ENCODE results near the gene HIP1.
"Not testable (repeated sequence)": the region's sequence is repeated elsewhere in the genome, so short reads cannot be mapped to it uniquely, and the experiment has no call there.

Gene HIP1

GRCh38 chr7:75727881-75728593 lies 10.7 kb downstream of the HIP1 start:
- no peak for TF ChIP-seq CTCF (IDR thresholded peaks at IDR 0.05; ENCODE audit: low read depth, low read length, missing control alignments)
- H3K4me3 ChIP-seq (replicated peaks; ENCODE audit: low read depth, low read length): no peak overlapping the region
- DNase-seq (ENCODE audit: extremely low read depth, low read depth): no peak

- DNase-seq (ENCODE audit: extremely low read depth, low read depth); H3K4me3 ChIP-seq (replicated peaks; ENCODE audit: low read depth, low read length): not testable (repeated sequence)
Observed at GRCh38 chr7:75727351-75727750, 11.4 kb downstream of the HIP1 start.

GRCh38 chr7:75725306-75725705 lies 13.4 kb downstream of the HIP1 start:
- no peak for TF ChIP-seq CTCF (IDR thresholded peaks at IDR 0.05; ENCODE audit: low read depth, low read length, missing control alignments)
- no peak for DNase-seq (ENCODE audit: extremely low read depth, low read depth)
- no peak overlapping the region for H3K4me3 ChIP-seq (replicated peaks; ENCODE audit: low read depth, low read length)

GRCh38 chr7:75723444-75723843 lies 15.3 kb downstream of the HIP1 start:
- DNase-seq (ENCODE audit: extremely low read depth, low read depth): no peak

GRCh38 chr7:75722373-75722772 lies 16.4 kb downstream of the HIP1 start:
- no peak for DNase-seq (ENCODE audit: extremely low read depth, low read depth)
- no peak overlapping the region for H3K4me3 ChIP-seq (replicated peaks; ENCODE audit: low read depth, low read length)
- no peak for TF ChIP-seq CTCF (IDR thresholded peaks at IDR 0.05; ENCODE audit: low read depth, low read length, missing control alignments)

More at GRCh38 chr7:75723444-75723843, 15.3 kb downstream of the HIP1 start:
- no peak overlapping the region for H3K4me3 ChIP-seq (replicated peaks; ENCODE audit: low read depth, low read length)
- TF ChIP-seq CTCF (IDR thresholded peaks at IDR 0.05; ENCODE audit: low read depth, low read length, missing control alignments): no peak

GRCh38 chr7:75721922-75722321 lies 16.8 kb downstream of the HIP1 start:
- DNase-seq (ENCODE audit: extremely low read depth, low read depth): not testable (repeated sequence)

GRCh38 chr7:75721426-75721825 lies 17.3 kb downstream of the HIP1 start:
- DNase-seq (ENCODE audit: extremely low read depth, low read depth): no peak
- H3K4me3 ChIP-seq (replicated peaks; ENCODE audit: low read depth, low read length): no peak overlapping the region
- TF ChIP-seq CTCF (IDR thresholded peaks at IDR 0.05; ENCODE audit: low read depth, low read length, missing control alignments): no peak

More at GRCh38 chr7:75721922-75722321, 16.8 kb downstream of the HIP1 start:
- not testable (repeated sequence) for H3K4me3 ChIP-seq (replicated peaks; ENCODE audit: low read depth, low read length)

GRCh38 chr7:75719626-75720025 lies 19.1 kb downstream of the HIP1 start:
- no peak for DNase-seq (ENCODE audit: extremely low read depth, low read depth)
- H3K4me3 ChIP-seq (replicated peaks; ENCODE audit: low read depth, low read length): no peak overlapping the region
- no peak for TF ChIP-seq CTCF (IDR thresholded peaks at IDR 0.05; ENCODE audit: low read depth, low read length, missing control alignments)

All from HFF-Myc (cell line).